T follicular helper cell (primary cell): ENCODE measurements around the gene GPR25.
"Not testable (repeated sequence)": the region's sequence is repeated elsewhere in the genome, so short reads cannot be mapped to it uniquely, and the experiment has no call there.

Source experiments
- DNase-seq: peaks from one replicate; pipeline ENCODE4 v3.0.0-alpha.2; 2020; ENCODE audit warnings: low read depth

GPR25 gene

GRCh38 chr1:200911936-200912335, 39.2 kb downstream of the GPR25 start:
- DNase-seq: not testable (repeated sequence)

GRCh38 chr1:200912737-200913407, 40.1 kb downstream of the GPR25 start:
- no peak for DNase-seq

- DNase-seq: no peak
Measured at GRCh38 chr1:200916152-200916551, 43.4 kb downstream of the GPR25 start.

GRCh38 chr1:200916681-200917080, 43.9 kb downstream of the GPR25 start:
- DNase-seq: no peak

DNA sequence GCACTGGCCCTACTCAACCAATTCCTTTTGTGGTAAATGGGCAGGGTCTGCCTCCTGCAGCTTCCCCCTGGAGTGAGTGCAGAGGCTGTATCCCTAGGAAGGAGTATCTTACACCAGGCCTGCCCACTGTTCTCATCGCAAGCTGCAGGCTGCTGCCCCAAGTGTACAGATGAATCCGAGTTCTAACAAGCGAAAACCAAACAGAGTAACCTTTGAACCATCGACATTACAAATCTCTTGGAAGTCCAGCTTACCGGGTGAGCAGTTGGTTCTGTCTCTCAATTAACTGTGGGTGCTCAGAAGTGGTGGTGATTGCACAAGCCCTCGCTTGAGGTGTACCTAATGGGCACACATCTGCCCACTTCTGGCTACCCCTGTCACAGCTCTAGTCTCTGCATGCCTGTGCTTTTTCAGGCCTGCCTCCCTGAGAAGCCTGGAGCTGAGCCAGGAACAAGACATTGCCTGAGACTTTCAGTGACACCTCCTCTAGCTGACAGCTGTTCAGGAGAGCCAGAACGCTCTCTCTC, 44.6 kb downstream of the GPR25 start:
- no peak for DNase-seq

DNA sequence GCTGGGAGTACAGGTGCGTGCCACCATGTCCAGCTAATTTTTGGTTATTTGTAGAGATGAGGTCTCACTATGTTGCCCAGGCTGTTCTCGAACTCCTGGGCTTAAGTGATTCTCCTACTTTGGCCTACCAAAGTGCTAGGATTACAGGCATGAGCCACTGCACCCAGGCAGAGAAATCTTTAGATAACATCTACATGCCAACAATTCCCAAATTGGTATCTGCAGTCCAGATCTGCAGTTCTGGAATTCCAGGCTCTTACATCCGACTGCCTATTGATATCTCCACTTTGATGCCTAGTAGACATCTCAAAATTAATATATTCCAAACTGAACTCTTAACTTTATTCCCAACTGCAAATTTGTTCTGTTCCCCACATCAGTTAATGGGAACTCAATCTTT, 45.2 kb downstream of the GPR25 start:
- DNase-seq: no peak

DNA sequence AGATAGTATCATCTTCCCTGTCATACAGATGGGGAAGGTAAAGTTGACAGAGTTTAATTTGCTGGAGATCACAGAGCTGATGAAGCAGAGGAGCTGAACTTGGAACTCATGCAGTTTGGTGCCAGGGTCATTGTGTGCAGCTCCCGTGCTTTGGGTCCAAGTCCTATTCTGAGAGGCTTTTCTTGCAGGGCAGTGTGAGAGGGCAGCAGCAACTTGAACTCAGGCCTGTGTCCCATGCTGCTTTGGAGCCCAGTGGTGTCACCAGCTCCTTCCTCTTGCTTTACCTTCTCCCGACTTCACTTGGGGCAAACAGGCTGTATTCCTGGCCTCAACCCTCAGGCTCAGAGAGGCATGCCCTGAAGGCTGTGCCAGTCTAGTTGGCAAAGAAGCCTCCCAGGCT, 46.6 kb downstream of the GPR25 start:
- no peak for DNase-seq

DNA sequence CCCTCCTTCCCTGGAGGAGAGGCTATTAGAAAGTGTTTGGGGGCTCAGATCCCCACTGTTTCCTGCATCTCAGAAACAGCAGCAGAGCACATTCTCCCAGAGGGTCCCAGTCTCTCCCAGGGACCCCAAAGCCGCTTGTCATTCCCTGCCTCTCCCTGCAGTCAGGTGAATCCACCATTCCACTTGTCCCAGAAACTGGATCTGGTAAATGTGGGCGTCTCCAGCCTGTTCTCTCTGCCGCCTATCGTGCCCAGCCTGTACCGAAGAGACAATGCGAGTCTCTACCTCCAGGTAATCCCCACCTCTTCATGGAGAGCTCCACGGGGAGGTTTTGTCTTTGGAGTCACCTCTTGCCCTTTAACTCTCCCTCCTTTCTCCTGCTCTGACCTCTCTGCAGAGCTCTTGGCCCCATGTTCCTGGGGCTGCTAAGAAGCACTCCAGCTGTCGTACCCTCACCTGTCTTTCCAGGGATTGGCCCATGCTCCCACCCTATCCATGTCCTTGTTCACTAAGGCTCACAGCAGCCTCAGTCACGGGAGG, 48.9 kb downstream of the GPR25 start:
- DNase-seq: no peak

GRCh38 chr1:200922406-200922805, 49.6 kb downstream of the GPR25 start:
- DNase-seq: no peak

DNA sequence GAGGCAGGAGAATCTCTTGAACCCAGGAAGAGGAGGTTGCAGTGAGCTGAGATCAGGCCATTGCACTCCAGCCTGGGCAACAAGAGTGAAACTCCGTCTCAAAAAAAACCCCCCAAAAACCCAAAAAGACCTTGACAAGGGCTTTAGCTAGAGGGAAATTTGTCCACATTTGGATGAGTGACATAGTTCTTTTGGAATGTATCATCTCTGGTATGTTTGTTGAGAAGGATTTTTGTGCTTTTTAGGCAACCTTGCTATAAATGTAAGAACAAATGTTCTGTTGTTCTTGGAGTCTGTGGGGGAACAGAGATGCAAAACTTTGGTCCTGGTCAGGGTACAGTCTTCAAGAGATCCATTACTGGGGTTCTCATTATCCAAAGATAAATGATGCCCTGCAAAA, 50.8 kb downstream of the GPR25 start:
- no peak for DNase-seq
